ENCODE data around the gene GVQW3.

DNA sequence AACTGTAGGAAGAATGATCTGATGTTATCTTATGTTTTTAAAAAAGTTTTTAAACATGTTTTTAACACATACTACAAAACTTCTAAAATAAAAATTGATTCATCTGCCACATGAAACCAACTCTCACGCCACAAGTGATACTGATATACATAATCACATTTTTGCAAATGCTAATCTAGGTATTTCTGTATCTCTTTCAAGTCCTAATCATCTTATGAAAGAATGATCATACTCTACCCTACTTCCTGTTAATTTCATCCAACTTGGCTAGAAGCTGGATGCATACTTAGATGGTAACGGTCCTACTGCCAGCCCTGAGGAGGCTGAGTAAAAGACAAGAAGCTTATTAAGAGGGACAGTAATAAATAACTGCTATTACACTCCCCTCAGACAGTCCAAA lies 19.3 kb upstream of the GVQW3 start:
- TF ChIP-seq CTCF (IDR thresholded peaks at IDR 0.05; ENCODE audit: control extremely low read depth in 1 of 3, insufficient read depth in 1 of 3, low read depth in 1 of 3, low read length in 3 of 3) (no peak), POLR2A (IDR thresholded peaks at IDR 0.05; ENCODE audit: control extremely low read depth in 1 of 2, low read depth in 2 of 2, low read length in 2 of 2) (no peak), JUN (IDR thresholded peaks at IDR 0.05; ENCODE audit: low read depth, low read length) (no peak), EGR1 (IDR thresholded peaks at IDR 0.05; ENCODE audit: borderline replicate concordance, low read depth, low read length) (no peak), E2F6 (IDR thresholded peaks at IDR 0.05) (no peak), SIN3A (conservative IDR thresholded peaks at IDR 0.05 in 1 of 2, IDR thresholded peaks at IDR 0.05 in 1 of 2; ENCODE audit: low read depth in 1 of 2, low read length in 2 of 2) (no peak), EZH2 (IDR thresholded peaks at IDR 0.05; ENCODE audit: low read depth, low read length, severe bottlenecking) (no peak), SP1 (IDR thresholded peaks at IDR 0.05; ENCODE audit: low read depth, low read length) (no peak), CREB1 (IDR thresholded peaks at IDR 0.05) (no peak)

Measured in H1 (cell line).